ENCODE data around the gene PLEKHG3. TPM values are rescaled to one million over a fixed set of nuclear protein-coding genes. Genes with fewer than 3 reads are reported as not detected.

PLEKHG3 gene
- total and polyA plus RNA-seq, 2 of the 4 experiments (the other 2 are of a cell fraction) = 8.2 to 8.4 TPM

DNA sequence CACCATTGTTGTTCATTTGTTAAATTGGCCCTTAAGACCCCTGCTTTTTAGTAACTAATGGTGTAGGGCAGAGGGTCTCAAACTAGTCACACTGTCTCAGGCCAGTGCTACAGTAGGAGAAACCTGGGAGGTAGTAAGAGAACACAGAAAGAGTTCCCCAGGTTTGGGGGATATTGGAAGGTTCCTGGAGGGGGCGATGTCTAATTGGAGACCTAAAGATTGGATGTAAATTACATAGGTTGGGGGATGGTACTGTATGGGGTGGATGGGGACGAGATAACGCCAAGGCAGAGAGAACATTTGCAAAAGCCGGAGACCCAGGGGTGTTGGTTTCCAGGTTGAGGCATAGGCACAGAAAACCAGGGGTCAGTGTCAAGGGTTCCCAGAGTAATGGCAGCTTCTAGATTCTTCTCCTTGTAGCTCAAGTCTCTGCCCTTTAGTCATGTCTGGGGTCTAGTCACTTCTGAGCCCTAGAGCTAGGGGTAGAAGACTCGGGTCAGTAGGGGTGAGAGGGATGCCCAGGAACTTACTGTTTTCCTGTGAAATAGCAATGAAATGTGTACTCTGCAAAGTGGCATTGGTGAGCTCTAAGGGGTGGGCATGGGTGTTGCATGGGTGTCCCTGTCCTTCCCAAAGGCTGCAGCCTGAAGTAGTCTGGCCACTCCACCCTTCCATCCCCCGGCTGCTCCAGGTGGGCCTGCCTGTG lies 21.8 kb downstream of the PLEKHG3 start:
- H2AFZ ChIP-seq (replicated peaks; ENCODE audit: low read length, poor library complexity) = no peak overlapping the region
- H3K9me3 ChIP-seq (ENCODE audit: control insufficient read depth, insufficient read depth, low read length) = no peaks in the 10 kb centered on the region
- H4K8ac ChIP-seq (ENCODE audit: low read depth in 2 of 2, low read length in 2 of 2) = no peak overlapping the region
- no peak overlapping the region for H3K18ac ChIP-seq (ENCODE audit: low read depth, low read length)
- CTCF ChIA-PET = no interaction called here
- no peak overlapping the region for H3K9ac ChIP-seq (ENCODE audit: low read depth, low read length)
- no peak overlapping the region for H3K4me3 ChIP-seq (ENCODE audit: insufficient read depth, low read depth, low read length)
- peaks cover 5% of the 10 kb centered on the region for H3K4me1 ChIP-seq (ENCODE audit: control insufficient read depth, insufficient read depth, low read length)
- POLR2A ChIA-PET (ENCODE audit: unreplicated experiment) = no interaction called here
- no peak for DNase-seq
- H4K91ac ChIP-seq (ENCODE audit: insufficient read depth, low read depth, low read length) = no peak overlapping the region
- intact Hi-C loops (cut with micrococcal nuclease) = no loop called here
- no peak overlapping the region for H3K4me2 ChIP-seq (ENCODE audit: low read depth, low read length)
- dilution Hi-C loops (cut with HindIII; ENCODE audit: low sequenced_read_pairs, unreplicated experiment) = no loop called here
- H4K5ac ChIP-seq (ENCODE audit: low read depth, low read length) = no peak overlapping the region
- TF ChIP-seq, protein P1, sequence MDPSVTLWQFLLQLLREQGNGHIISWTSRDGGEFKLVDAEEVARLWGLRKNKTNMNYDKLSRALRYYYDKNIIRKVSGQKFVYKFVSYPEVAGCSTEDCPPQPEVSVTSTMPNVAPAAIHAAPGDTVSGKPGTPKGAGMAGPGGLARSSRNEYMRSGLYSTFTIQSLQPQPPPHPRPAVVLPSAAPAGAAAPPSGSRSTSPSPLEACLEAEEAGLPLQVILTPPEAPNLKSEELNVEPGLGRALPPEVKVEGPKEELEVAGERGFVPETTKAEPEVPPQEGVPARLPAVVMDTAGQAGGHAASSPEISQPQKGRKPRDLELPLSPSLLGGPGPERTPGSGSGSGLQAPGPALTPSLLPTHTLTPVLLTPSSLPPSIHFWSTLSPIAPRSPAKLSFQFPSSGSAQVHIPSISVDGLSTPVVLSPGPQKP (IDR thresholded peaks at IDR 0.05; ENCODE audit: borderline replicate concordance, low read depth, low read length) = no peak
- TF ChIP-seq RAD21 (IDR thresholded peaks at IDR 0.05; ENCODE audit: low read length) = no peak
- TF ChIP-seq MXI1 (IDR thresholded peaks at IDR 0.05; ENCODE audit: borderline replicate concordance, low read depth, low read length) = no peak
- no peak for TF ChIP-seq CEBPB (IDR thresholded peaks at IDR 0.05; ENCODE audit: low read depth, low read length)
- no peak for TF ChIP-seq RCOR1 (IDR thresholded peaks at IDR 0.05; ENCODE audit: insufficient replicate concordance, low read length)
- no peak for TF ChIP-seq CHD1 (IDR thresholded peaks at IDR 0.05; ENCODE audit: low read depth, low read length)
- TF ChIP-seq SMC3 (IDR thresholded peaks at IDR 0.05; ENCODE audit: low read depth, low read length) = no peak
- TF ChIP-seq MAFK (IDR thresholded peaks at IDR 0.05; ENCODE audit: low read depth, low read length) = no peak
- TF ChIP-seq, protein P2, sequence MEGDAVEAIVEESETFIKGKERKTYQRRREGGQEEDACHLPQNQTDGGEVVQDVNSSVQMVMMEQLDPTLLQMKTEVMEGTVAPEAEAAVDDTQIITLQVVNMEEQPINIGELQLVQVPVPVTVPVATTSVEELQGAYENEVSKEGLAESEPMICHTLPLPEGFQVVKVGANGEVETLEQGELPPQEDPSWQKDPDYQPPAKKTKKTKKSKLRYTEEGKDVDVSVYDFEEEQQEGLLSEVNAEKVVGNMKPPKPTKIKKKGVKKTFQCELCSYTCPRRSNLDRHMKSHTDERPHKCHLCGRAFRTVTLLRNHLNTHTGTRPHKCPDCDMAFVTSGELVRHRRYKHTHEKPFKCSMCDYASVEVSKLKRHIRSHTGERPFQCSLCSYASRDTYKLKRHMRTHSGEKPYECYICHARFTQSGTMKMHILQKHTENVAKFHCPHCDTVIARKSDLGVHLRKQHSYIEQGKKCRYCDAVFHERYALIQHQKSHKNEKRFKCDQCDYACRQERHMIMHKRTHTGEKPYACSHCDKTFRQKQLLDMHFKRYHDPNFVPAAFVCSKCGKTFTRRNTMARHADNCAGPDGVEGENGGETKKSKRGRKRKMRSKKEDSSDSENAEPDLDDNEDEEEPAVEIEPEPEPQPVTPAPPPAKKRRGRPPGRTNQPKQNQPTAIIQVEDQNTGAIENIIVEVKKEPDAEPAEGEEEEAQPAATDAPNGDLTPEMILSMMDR (conservative IDR thresholded peaks at IDR 0.05; ENCODE audit: low read depth, low read length) = no peak
- no peak for TF ChIP-seq NFE2L2 (IDR thresholded peaks at IDR 0.05; ENCODE audit: low read depth, low read length)
- no peak for TF ChIP-seq FOS (IDR thresholded peaks at IDR 0.05; ENCODE audit: low read depth, low read length)
- no peak for TF ChIP-seq POLR2A (IDR thresholded peaks at IDR 0.05; ENCODE audit: low read depth, low read length)
- TF ChIP-seq, protein P3, sequence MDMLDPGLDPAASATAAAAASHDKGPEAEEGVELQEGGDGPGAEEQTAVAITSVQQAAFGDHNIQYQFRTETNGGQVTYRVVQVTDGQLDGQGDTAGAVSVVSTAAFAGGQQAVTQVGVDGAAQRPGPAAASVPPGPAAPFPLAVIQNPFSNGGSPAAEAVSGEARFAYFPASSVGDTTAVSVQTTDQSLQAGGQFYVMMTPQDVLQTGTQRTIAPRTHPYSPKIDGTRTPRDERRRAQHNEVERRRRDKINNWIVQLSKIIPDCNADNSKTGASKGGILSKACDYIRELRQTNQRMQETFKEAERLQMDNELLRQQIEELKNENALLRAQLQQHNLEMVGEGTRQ (IDR thresholded peaks at IDR 0.05; ENCODE audit: low read depth, low read length) = no peak
- no peak for TF ChIP-seq RFX5 (IDR thresholded peaks at IDR 0.05; ENCODE audit: low read depth, low read length)
- no peak overlapping the region for H2BK15ac ChIP-seq (ENCODE audit: low read depth, low read length)
- no peaks in the 10 kb centered on the region for H3K27me3 ChIP-seq (ENCODE audit: control insufficient read depth, insufficient read depth, low read length)
- peak overlapping the region; percentile 51; the same call in 1 of the 2 replicates for H2AK5ac ChIP-seq (ENCODE audit: low read depth, low read length)
- no peak overlapping the region for H3K23ac ChIP-seq (ENCODE audit: low read depth, low read length)
- no peak overlapping the region for H3K14ac ChIP-seq (replicated peaks; ENCODE audit: low read depth, low read length)
- no peak overlapping the region for H2BK5ac ChIP-seq (ENCODE audit: low read depth, low read length, poor library complexity, severe bottlenecking)
- no peak overlapping the region for H3K27ac ChIP-seq (ENCODE audit: insufficient read depth, low read length)
- peaks cover 6% of the 10 kb centered on the region; the same call in 1 of the 2 replicates for H3K9me1 ChIP-seq (ENCODE audit: insufficient read depth, low read length)
- no peak overlapping the region for H2BK120ac ChIP-seq (ENCODE audit: low read depth, low read length)
- no peak overlapping the region for H3K56ac ChIP-seq (ENCODE audit: extremely low read depth, insufficient read depth, low read length)
- BruUV-seq (replicated peaks) = no TSS peak
- WGBS, 2 experiments (ENCODE audit: extremely low coverage in 2 of 2, insufficient read length in 1 of 2) = 100% methylated on average over 2 of the region's 6 CpGs; no CpG with 5 or more reads in 1 of the 2 experiments
- H4K20me1 ChIP-seq (ENCODE audit: insufficient read depth, low read length) = no peaks in the 10 kb centered on the region
- H2AK9ac ChIP-seq (replicated peaks; ENCODE audit: low read depth, low read length, poor library complexity) = peak overlapping the region; percentile 1
- H3K79me1 ChIP-seq (ENCODE audit: low read depth in 1 of 2, low read length in 2 of 2) = peaks cover 0 to 10% of the 10 kb centered on the region in 2 experiments; a peak in 2 of 4 replicates
- in situ Hi-C loops (cut with MboI; ENCODE audit: low sequenced_read_pairs) = no loop called here
- no peak overlapping the region for H2BK20ac ChIP-seq (ENCODE audit: low read depth, low read length)
- H3K4ac ChIP-seq (ENCODE audit: low read depth, low read length) = no peak overlapping the region
- peaks cover 11% of the 10 kb centered on the region for H3K36me3 ChIP-seq (ENCODE audit: control insufficient read depth, insufficient read depth, low read length)
- no peak for ATAC-seq (ENCODE audit: low read depth)
